Nephron (organoid): ENCODE results near the gene U2AF2.

Experiments used
- H3K27ac Mint-ChIP-seq, 3 experiments: 2 replicates each; pipeline ENCODE4 v1.8.0; 2020; ENCODE audit warnings: mixed read lengths in 3 of 3, mild to moderate bottlenecking in 2 of 3, moderate library complexity in 1 of 3
- H3K27me3 Mint-ChIP-seq: 2 replicates; pipeline ENCODE4 v1.8.0; 2021; ENCODE audit warnings: low read depth, mild to moderate bottlenecking, moderate library complexity, mixed read lengths
- H3K36me3 Mint-ChIP-seq: 2 replicates; pipeline ENCODE4 v1.8.0; 2020; ENCODE audit warnings: low read depth, mixed read lengths
- H3K4me1 Mint-ChIP-seq: 2 replicates; pipeline ENCODE4 v1.8.0; 2020; ENCODE audit warnings: mixed read lengths
- H3K4me3 Mint-ChIP-seq, 3 experiments: 2 replicates each; pipeline ENCODE4 v1.8.0; 2020; ENCODE audit warnings: mild to moderate bottlenecking in 3 of 3, mixed read lengths in 3 of 3, moderate library complexity in 2 of 3
- H3K9me3 Mint-ChIP-seq: 2 replicates; pipeline ENCODE4 v1.8.0; 2020; ENCODE audit warnings: mixed read lengths
- TF ChIP-seq, protein P1 (sequence below), 3 experiments: fragments of 200-600 bp; sonication (generic); IDR thresholded peaks; one replicate each; pipeline ENCODE4 v1.5.0; 2021; ENCODE audit warnings: antibody characterized with exemption in 3 of 3; ENCODE audit not compliant: unreplicated experiment in 3 of 3

U2AF2 gene

GRCh38 chr19:55614711-55615542 lies 39.9 kb upstream of the U2AF2 start:
- no peaks in the 10 kb centered on the region for H3K27me3 Mint-ChIP-seq

GRCh38 chr19:55615543-55616394 lies 39.1 kb upstream of the U2AF2 start:
- TF ChIP-seq, protein P1, sequence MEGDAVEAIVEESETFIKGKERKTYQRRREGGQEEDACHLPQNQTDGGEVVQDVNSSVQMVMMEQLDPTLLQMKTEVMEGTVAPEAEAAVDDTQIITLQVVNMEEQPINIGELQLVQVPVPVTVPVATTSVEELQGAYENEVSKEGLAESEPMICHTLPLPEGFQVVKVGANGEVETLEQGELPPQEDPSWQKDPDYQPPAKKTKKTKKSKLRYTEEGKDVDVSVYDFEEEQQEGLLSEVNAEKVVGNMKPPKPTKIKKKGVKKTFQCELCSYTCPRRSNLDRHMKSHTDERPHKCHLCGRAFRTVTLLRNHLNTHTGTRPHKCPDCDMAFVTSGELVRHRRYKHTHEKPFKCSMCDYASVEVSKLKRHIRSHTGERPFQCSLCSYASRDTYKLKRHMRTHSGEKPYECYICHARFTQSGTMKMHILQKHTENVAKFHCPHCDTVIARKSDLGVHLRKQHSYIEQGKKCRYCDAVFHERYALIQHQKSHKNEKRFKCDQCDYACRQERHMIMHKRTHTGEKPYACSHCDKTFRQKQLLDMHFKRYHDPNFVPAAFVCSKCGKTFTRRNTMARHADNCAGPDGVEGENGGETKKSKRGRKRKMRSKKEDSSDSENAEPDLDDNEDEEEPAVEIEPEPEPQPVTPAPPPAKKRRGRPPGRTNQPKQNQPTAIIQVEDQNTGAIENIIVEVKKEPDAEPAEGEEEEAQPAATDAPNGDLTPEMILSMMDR (IDR thresholded peaks at IDR 0.05; ENCODE audit: unreplicated experiment in 3 of 3) = no peak
- Mint-ChIP-seq H3K27ac (no peak overlapping the region), H3K27me3 (no peaks in the 10 kb centered on the region), H3K4me3 (no peak overlapping the region), H3K4me1 (no peaks in the 10 kb centered on the region), H3K36me3 (peaks cover 45% of the 10 kb centered on the region), H3K9me3 (no peaks in the 10 kb centered on the region)

More at GRCh38 chr19:55614711-55615542, 39.9 kb upstream of the U2AF2 start:
- Mint-ChIP-seq H3K9me3 (no peaks in the 10 kb centered on the region), H3K4me3 (no peak overlapping the region), H3K36me3 (peaks cover 44% of the 10 kb centered on the region), H3K4me1 (no peaks in the 10 kb centered on the region), H3K27ac (no peak overlapping the region)
- TF ChIP-seq, protein P1 (IDR thresholded peaks at IDR 0.05; ENCODE audit: unreplicated experiment in 3 of 3) = no peak

DNA sequence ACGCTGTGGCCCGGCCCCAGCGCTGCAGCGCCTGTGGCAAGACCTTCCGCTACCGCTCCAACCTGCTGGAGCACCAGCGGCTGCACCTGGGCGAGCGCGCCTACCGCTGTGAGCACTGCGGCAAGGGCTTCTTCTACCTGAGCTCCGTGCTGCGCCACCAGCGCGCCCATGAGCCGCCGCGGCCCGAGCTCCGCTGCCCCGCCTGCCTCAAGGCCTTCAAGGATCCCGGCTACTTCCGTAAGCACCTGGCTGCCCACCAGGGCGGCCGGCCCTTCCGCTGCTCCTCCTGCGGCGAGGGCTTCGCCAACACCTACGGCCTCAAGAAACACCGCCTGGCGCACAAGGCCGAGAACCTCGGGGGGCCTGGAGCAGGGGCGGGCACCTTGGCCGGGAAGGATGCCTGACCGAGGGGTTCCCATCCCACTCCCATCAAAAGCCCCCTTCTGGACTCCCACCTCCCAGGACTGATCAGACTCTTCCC lies 38.4 kb upstream of the U2AF2 start:
- H3K4me3 Mint-ChIP-seq = no peak overlapping the region
- H3K9me3 Mint-ChIP-seq = no peaks in the 10 kb centered on the region
- TF ChIP-seq, protein P1 (IDR thresholded peaks at IDR 0.05; ENCODE audit: unreplicated experiment in 3 of 3) = no peak
- H3K4me1 Mint-ChIP-seq = no peaks in the 10 kb centered on the region
- H3K27me3 Mint-ChIP-seq = no peaks in the 10 kb centered on the region
- H3K36me3 Mint-ChIP-seq = peaks cover 41% of the 10 kb centered on the region
- H3K27ac Mint-ChIP-seq = no peak overlapping the region

GRCh38 chr19:55617426-55617825 lies 37.4 kb upstream of the U2AF2 start:
- Mint-ChIP-seq H3K27me3 (no peaks in the 10 kb centered on the region), H3K9me3 (no peaks in the 10 kb centered on the region), H3K4me1 (no peaks in the 10 kb centered on the region), H3K27ac (no peak overlapping the region), H3K36me3 (peaks cover 32% of the 10 kb centered on the region), H3K4me3 (no peak overlapping the region)
- TF ChIP-seq, protein P1 (IDR thresholded peaks at IDR 0.05; ENCODE audit: unreplicated experiment in 3 of 3) = no peak

DNA sequence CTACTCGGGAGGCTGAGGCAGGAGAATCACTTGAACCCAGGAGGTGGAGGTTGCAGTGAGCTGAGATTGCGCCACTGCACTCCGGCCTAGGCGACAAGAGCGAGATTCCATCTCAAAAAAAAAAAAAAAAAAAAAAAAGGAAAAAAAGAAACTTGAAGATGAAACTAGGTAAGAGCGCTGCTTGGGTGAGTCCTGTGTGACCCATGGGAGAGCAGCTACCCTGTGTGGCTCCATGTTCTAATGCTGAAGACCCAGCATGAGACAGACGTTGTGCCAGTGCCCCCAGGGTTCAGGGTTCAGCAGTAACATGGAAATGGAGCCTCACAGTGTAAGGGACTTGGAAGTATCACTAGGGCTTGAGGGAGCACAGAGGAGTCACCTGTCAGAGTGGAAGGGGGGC lies 36.4 kb upstream of the U2AF2 start:
- peaks cover 4% of the 10 kb centered on the region for H3K4me1 Mint-ChIP-seq
- H3K36me3 Mint-ChIP-seq = peaks cover 25% of the 10 kb centered on the region
- TF ChIP-seq, protein P1 (IDR thresholded peaks at IDR 0.05; ENCODE audit: unreplicated experiment in 3 of 3) = no peak
- H3K27me3 Mint-ChIP-seq = no peaks in the 10 kb centered on the region
- H3K9me3 Mint-ChIP-seq = no peaks in the 10 kb centered on the region
- no peak overlapping the region for H3K27ac Mint-ChIP-seq
- H3K4me3 Mint-ChIP-seq = no peak overlapping the region
